Natural killer cell (primary cell): ENCODE data around the gene TMX1. TPM values are rescaled to one million over a fixed set of nuclear protein-coding genes. Genes with fewer than 3 reads are reported as not detected.

ENCODE experiments used
- ATAC-seq, 3 donors: fragments of 150-1000 bp in 2 of 3; fragments of 200-7000 bp in 1 of 3; cut with Tn5 transposase; 1 replicate in 1 of 3; 2 replicates in 2 of 3; pipeline ENCODE4 v1.10.0; 2021; ENCODE audit warnings: mild to moderate bottlenecking in 2 of 3, moderate library complexity in 2 of 3
- DNase-seq, 2 donors: peaks; one replicate each; pipeline versions ENCODE4 v3.0.0 to v3.0.0-alpha.2; 2013 to 2021; ENCODE audit warnings: mixed read lengths in 1 of 2
- H3K27ac ChIP-seq: one replicate; pipeline ENCODE4 v1.5.1; 2013; ENCODE audit warnings: mild to moderate bottlenecking, low read length
- H3K27me3 ChIP-seq: one replicate; pipeline ENCODE4 v1.6.1; 2013; ENCODE audit warnings: low read length; ENCODE audit not compliant: control insufficient read depth, insufficient read depth
- H3K36me3 ChIP-seq: one replicate; pipeline ENCODE4 v1.6.1; 2013; ENCODE audit warnings: low read length; ENCODE audit not compliant: control insufficient read depth, insufficient read depth
- H3K4me1 ChIP-seq: one replicate; pipeline ENCODE4 v1.6.1; 2013; ENCODE audit warnings: low read length; ENCODE audit not compliant: control insufficient read depth, insufficient read depth
- H3K4me3 ChIP-seq: one replicate; pipeline ENCODE4 v1.5.1; 2013; ENCODE audit warnings: low read length
- H3K9me3 ChIP-seq: one replicate; pipeline ENCODE4 v1.6.1; 2013; ENCODE audit warnings: low read length; ENCODE audit not compliant: control insufficient read depth, insufficient read depth
- H3K27ac Mint-ChIP-seq, 2 donors: one replicate each; pipeline ENCODE4 v1.8.0; 2022; ENCODE audit warnings: mild to moderate bottlenecking in 2 of 2, mixed read lengths in 2 of 2, moderate library complexity in 1 of 2
- H3K27me3 Mint-ChIP-seq, 2 donors: one replicate each; pipeline ENCODE4 v1.8.0; 2022; ENCODE audit warnings: low read depth in 2 of 2, mixed read lengths in 2 of 2
- H3K36me3 Mint-ChIP-seq: one replicate; pipeline ENCODE4 v1.8.0; 2022; ENCODE audit warnings: mixed read lengths
- H3K4me1 Mint-ChIP-seq, 2 donors: one replicate each; pipeline ENCODE4 v1.8.0; 2022; ENCODE audit warnings: mixed read lengths in 2 of 2
- H3K4me3 Mint-ChIP-seq: one replicate; pipeline ENCODE4 v1.8.0; 2022; ENCODE audit warnings: mild to moderate bottlenecking, moderate library complexity, mixed read lengths
- H3K9me3 Mint-ChIP-seq, 2 donors: one replicate each; pipeline ENCODE4 v1.8.0; 2022; ENCODE audit warnings: mixed read lengths in 2 of 2
- WGBS: methylation state at CpG from one replicate; pipeline ENCODE4 v1.1.7; 2013; ENCODE audit warnings: missing lambda C conversion rate; ENCODE audit not compliant: insufficient coverage; 5-methylcytosine and 5-hydroxymethylcytosine counted together
- intact Hi-C: fragments of 100-400 bp; cut with micrococcal nuclease; formaldehyde crosslinking; loops from one replicate; pipeline ENCODE4 v1.14.2; 2022
- total RNA-seq, 4 donors: library from RNA; stranded (reverse); fragments of 120-200 nt in 1 of 4; gene quantifications; one replicate each; pipeline versions ENCODE4 v1.2.3 to v1.2.4, GENCODE V29; 2013 to 2022
- TF ChIP-seq, protein P1 (sequence below): fragments of 200-600 bp; IDR thresholded peaks from one replicate; pipeline ENCODE4 v1.8.0; 2022; ENCODE audit warnings: antibody characterized with exemption

TMX1 gene
- total RNA-seq, 3 donors from 2014 or later (not counting 1 experiment from before 2014, with no cell fraction given) = 17.4 to 27.4 (median 25.8) TPM

DNA sequence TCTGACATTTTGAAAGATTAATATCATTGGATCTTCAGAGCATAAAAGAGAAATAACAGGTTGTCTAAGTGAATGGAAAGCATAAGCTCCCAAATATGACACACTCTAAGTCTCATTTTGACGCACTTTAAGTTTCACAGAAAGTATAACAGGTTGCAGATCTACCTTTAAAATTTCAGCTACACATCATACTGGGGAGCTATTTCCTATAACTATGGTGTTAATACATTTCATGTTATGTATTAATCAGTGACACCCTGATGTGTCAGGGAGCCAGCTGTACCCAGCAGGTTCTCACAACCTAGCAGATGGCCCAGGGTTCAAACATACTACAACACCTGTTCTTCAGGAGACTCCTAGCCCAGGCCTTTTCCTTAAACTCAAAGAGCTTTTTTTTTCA lies 31.1 kb upstream of the TMX1 start:
- intact Hi-C loops = no loop called here

DNA sequence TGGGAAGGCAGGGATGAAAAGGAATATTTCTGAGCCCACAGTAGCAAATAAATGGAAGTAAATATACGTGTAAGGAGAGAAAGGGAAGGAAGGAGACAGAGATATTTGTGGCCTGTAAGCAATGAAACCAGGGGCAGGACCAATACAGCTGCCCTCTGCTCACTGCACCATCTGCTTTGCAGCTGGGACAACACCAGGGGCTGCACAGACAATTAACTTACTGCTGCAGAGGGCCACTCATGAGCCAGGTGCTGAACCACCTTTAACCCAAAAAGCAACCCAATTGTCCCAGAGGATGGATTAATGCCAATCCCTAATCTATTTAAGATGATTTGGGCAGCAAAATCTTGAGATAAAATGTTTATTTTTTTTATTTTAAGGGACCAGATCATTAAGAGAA lies 30.6 kb upstream of the TMX1 start:
- Mint-ChIP-seq H3K36me3 (no peaks in the 10 kb centered on the region), H3K9me3 (no peaks in the 10 kb centered on the region), H3K27me3 (peaks cover 8 to 23% of the 10 kb centered on the region in 2 donors), H3K4me1 (no peaks in the 10 kb centered on the region), H3K27ac (no peak overlapping the region), H3K4me3 (no peak overlapping the region)
- Histone ChIP-seq H3K27me3 (no peaks in the 10 kb centered on the region), H3K9me3 (no peaks in the 10 kb centered on the region), H3K36me3 (no peaks in the 10 kb centered on the region), H3K4me3 (no peak overlapping the region), H3K27ac (no peak overlapping the region), H3K4me1 (no peaks in the 10 kb centered on the region)
- 41% methylated on average over 1 of the region's 1 CpG for WGBS
- ATAC-seq (no peak), DNase-seq (no peak)
- TF ChIP-seq, protein P1, sequence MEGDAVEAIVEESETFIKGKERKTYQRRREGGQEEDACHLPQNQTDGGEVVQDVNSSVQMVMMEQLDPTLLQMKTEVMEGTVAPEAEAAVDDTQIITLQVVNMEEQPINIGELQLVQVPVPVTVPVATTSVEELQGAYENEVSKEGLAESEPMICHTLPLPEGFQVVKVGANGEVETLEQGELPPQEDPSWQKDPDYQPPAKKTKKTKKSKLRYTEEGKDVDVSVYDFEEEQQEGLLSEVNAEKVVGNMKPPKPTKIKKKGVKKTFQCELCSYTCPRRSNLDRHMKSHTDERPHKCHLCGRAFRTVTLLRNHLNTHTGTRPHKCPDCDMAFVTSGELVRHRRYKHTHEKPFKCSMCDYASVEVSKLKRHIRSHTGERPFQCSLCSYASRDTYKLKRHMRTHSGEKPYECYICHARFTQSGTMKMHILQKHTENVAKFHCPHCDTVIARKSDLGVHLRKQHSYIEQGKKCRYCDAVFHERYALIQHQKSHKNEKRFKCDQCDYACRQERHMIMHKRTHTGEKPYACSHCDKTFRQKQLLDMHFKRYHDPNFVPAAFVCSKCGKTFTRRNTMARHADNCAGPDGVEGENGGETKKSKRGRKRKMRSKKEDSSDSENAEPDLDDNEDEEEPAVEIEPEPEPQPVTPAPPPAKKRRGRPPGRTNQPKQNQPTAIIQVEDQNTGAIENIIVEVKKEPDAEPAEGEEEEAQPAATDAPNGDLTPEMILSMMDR = no peak
- intact Hi-C loops = no loop called here

More for the DNA sequence above, 31.1 kb upstream of the TMX1 start:
- no peaks in the 10 kb centered on the region for H3K9me3 ChIP-seq
- peaks cover 8 to 23% of the 10 kb centered on the region in 2 donors for H3K27me3 Mint-ChIP-seq
- WGBS = no CpG with 5 or more reads among the region's 1 CpG
- H3K4me3 Mint-ChIP-seq = no peak overlapping the region
- DNase-seq (no peak), ATAC-seq (no peak)
- no peaks in the 10 kb centered on the region for H3K27me3 ChIP-seq
- no peaks in the 10 kb centered on the region for H3K4me1 ChIP-seq
- H3K27ac Mint-ChIP-seq = no peak overlapping the region
- no peaks in the 10 kb centered on the region for H3K36me3 ChIP-seq
- H3K4me3 ChIP-seq = no peak overlapping the region
- H3K36me3 Mint-ChIP-seq = no peaks in the 10 kb centered on the region
- H3K27ac ChIP-seq = no peak overlapping the region
- H3K4me1 Mint-ChIP-seq = no peaks in the 10 kb centered on the region
- TF ChIP-seq, protein P1 = no peak
- H3K9me3 Mint-ChIP-seq = no peaks in the 10 kb centered on the region

DNA sequence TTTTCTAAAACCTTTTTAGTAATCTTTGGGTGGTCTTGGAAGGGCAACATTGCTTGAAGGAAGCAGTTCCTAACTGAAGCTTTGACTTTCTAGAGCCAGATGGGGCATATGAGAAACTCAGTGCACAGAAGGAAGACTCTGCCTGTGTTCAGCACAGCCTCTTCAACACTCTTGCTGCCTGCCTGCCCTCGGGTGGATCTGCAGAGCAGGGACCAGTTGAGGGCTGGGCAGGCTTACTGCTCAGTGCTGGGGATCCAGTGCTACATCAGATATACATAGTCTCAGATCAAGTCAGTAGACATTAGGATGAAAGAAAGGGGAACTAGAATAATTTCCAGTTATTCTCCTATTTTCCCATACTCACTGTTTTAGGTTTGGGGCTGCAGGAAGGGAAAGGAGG lies 29.5 kb upstream of the TMX1 start:
- Mint-ChIP-seq H3K27me3 (peaks cover 8 to 23% of the 10 kb centered on the region in 2 donors), H3K4me1 (no peaks in the 10 kb centered on the region), H3K36me3 (no peaks in the 10 kb centered on the region), H3K4me3 (no peak overlapping the region), H3K27ac (no peak overlapping the region), H3K9me3 (no peaks in the 10 kb centered on the region)
- no peak for ATAC-seq
- Histone ChIP-seq H3K36me3 (no peaks in the 10 kb centered on the region), H3K4me1 (no peaks in the 10 kb centered on the region), H3K9me3 (no peaks in the 10 kb centered on the region), H3K4me3 (no peak overlapping the region), H3K27me3 (no peaks in the 10 kb centered on the region), H3K27ac (no peak overlapping the region)
- 58% methylated on average over 1 of the region's 1 CpG for WGBS
- TF ChIP-seq, protein P1 = no peak
- DNase-seq = no peak
- intact Hi-C loops = no loop called here

DNA sequence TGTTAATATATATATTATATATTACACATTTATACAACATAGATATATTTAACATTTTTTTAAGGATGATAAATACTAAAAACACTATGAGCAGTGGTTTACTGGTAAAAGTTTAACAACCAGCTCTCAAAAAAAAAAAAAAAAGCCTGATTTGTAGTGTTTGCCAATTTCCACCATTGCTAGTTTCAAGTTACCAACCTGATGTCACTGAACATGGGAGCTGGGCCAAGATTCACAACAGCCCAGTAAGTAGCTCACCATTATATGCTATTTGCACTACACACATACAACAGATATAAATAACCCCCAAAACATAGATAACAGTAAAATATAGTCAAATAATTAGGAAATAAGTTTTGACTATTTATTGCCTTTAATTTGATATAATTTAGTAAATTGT lies 28.9 kb upstream of the TMX1 start:
- peaks cover 8 to 19% of the 10 kb centered on the region in 2 donors for H3K27me3 Mint-ChIP-seq
- Histone ChIP-seq H3K4me3 (no peak overlapping the region), H3K9me3 (no peaks in the 10 kb centered on the region), H3K36me3 (no peaks in the 10 kb centered on the region), H3K4me1 (no peaks in the 10 kb centered on the region), H3K27ac (no peak overlapping the region), H3K27me3 (no peaks in the 10 kb centered on the region)
- H3K9me3 Mint-ChIP-seq = no peaks in the 10 kb centered on the region
- intact Hi-C loops = no loop called here
- DNase-seq = no peak
- H3K4me3 Mint-ChIP-seq = no peak overlapping the region
- H3K4me1 Mint-ChIP-seq = no peaks in the 10 kb centered on the region
- TF ChIP-seq, protein P1 = no peak
- no peak overlapping the region for H3K27ac Mint-ChIP-seq
- H3K36me3 Mint-ChIP-seq = no peaks in the 10 kb centered on the region
- ATAC-seq = no peak
